B cell (primary cell): ENCODE results near the gene KCNG3. TPM values are rescaled to one million over a fixed set of nuclear protein-coding genes. Genes with fewer than 3 reads are reported as not detected.
"Not testable (repeated sequence)": the region's sequence is repeated elsewhere in the genome, so short reads cannot be mapped to it uniquely, and the experiment has no call there.

Experiments used
- ATAC-seq: fragments of 200-7000 bp; cut with Tn5 transposase; one replicate; pipeline ENCODE4 v1.10.0; 2021; ENCODE audit warnings: low read depth, mild to moderate bottlenecking, moderate number of reproducible peaks, moderate library complexity
- CTCF ChIA-PET: fragments of 350-600 bp; sonication (Branson Sonifier 250); formaldehyde crosslinking; loops from one replicate; lab custom pipeline; 2021; ENCODE audit warnings: antibody characterized with exemption, inconsistent platforms; lab: Charles Lee
- POLR2A ChIA-PET: fragments of 350-600 bp; sonication (Branson Sonifier 250); formaldehyde crosslinking; loops from one replicate; lab custom pipeline; 2021; ENCODE audit warnings: antibody characterized with exemption; lab: Charles Lee
- DNase-seq: peaks from one replicate; pipeline ENCODE4 v3.0.0; 2013
- H2AFZ ChIP-seq: 2 replicates; pipeline ENCODE4 v1.6.1; 2012; ENCODE audit warnings: mild to moderate bottlenecking, low read depth, low read length; ENCODE audit not compliant: insufficient read depth, poor library complexity, severe bottlenecking
- H3K27ac ChIP-seq, 2 donors: 1 replicate in 1 of 2; 2 replicates in 1 of 2; pipeline ENCODE4 v1.5.1; 2012 to 2013; ENCODE audit warnings: low read length in 2 of 2, mild to moderate bottlenecking in 2 of 2, moderate library complexity in 1 of 2
- H3K27me3 ChIP-seq, 4 experiments: fragments of 200-600 bp in 1 of 4; sonication (generic) in 1 of 4; replicated peaks in 1 of 4; 1 replicate in 2 of 4; 2 replicates in 2 of 4; pipeline versions ENCODE4 v1.6.1 to v1.7.0; 2013 to 2016; ENCODE audit warnings: low read length in 3 of 4, mild to moderate bottlenecking in 2 of 4, mixed read lengths in 1 of 4, moderate library complexity in 1 of 4; ENCODE audit not compliant: insufficient read depth in 4 of 4, control insufficient read depth in 3 of 4; ENCODE audit errors: control extremely low read depth in 1 of 4
- H3K36me3 ChIP-seq, 2 experiments: replicated peaks in 1 of 2; 1 replicate in 1 of 2; 2 replicates in 1 of 2; pipeline versions ENCODE4 v1.6.1 to v1.7.1; 2013; ENCODE audit warnings: low read length in 1 of 2; ENCODE audit not compliant: insufficient read depth in 2 of 2, control insufficient read depth in 1 of 2; ENCODE audit errors: control extremely low read depth in 1 of 2, extremely low read depth in 1 of 2
- H3K4me1 ChIP-seq, 2 donors: fragments of 200-600 bp in 1 of 2; sonication (generic) in 1 of 2; 1 replicate in 1 of 2; 2 replicates in 1 of 2; pipeline versions ENCODE4 v1.5.1 to v1.6.1; 2013 to 2017; ENCODE audit warnings: low read length in 2 of 2; ENCODE audit not compliant: control insufficient read depth in 2 of 2, insufficient read depth in 2 of 2
- H3K4me2 ChIP-seq: replicated peaks from 2 replicates; pipeline ENCODE3; 2012; ENCODE audit warnings: mild to moderate bottlenecking, low read depth, low read length; ENCODE audit not compliant: poor library complexity, severe bottlenecking
- H3K4me3 ChIP-seq, 5 experiments: fragments of 200-600 bp in 1 of 5; sonication (generic) in 1 of 5; 1 replicate in 3 of 5; 2 replicates in 2 of 5; pipeline versions ENCODE4 v1.5.1 to v1.7.0; 2011 to 2016; ENCODE audit warnings: low read length in 4 of 5, mild to moderate bottlenecking in 4 of 5, low read depth in 2 of 5, control low read depth in 1 of 5, moderate library complexity in 1 of 5; ENCODE audit not compliant: insufficient read depth in 1 of 5; ENCODE audit errors: control extremely low read depth in 1 of 5, extremely low read depth in 1 of 5
- H3K79me2 ChIP-seq: fragments of 200-600 bp; sonication (generic); one replicate; pipeline ENCODE4 v1.6.0; 2016; ENCODE audit warnings: low read length; ENCODE audit not compliant: control insufficient read depth, insufficient read depth
- H3K9ac ChIP-seq: fragments of 200-600 bp; sonication (generic); 2 replicates; pipeline ENCODE4 v1.6.1; 2017; ENCODE audit warnings: mild to moderate bottlenecking, low read length, moderate library complexity
- H3K9me3 ChIP-seq, 3 donors: one replicate each; pipeline versions ENCODE4 v1.6.1 to v1.7.1; 2013; ENCODE audit warnings: low read length in 2 of 3; ENCODE audit not compliant: control insufficient read depth in 2 of 3, insufficient read depth in 1 of 3; ENCODE audit errors: control extremely low read depth in 1 of 3
- H4K20me1 ChIP-seq: 2 replicates; pipeline ENCODE4 v1.6.0; 2012; ENCODE audit warnings: mild to moderate bottlenecking, low read length; ENCODE audit not compliant: insufficient read depth, control insufficient read depth, poor library complexity, severe bottlenecking
- H3K27ac Mint-ChIP-seq: one replicate; pipeline ENCODE4 v1.8.0; 2021; ENCODE audit warnings: mixed read lengths
- H3K27me3 Mint-ChIP-seq: one replicate; pipeline ENCODE4 v1.8.0; 2021; ENCODE audit warnings: mixed read lengths
- H3K4me1 Mint-ChIP-seq: one replicate; pipeline ENCODE4 v1.8.0; 2021; ENCODE audit warnings: mixed read lengths
- H3K4me3 Mint-ChIP-seq: one replicate; pipeline ENCODE4 v1.8.0; 2021; ENCODE audit warnings: mixed read lengths
- H3K9me3 Mint-ChIP-seq: one replicate; pipeline ENCODE4 v1.8.0; 2022; ENCODE audit warnings: mixed read lengths; ENCODE audit not compliant: insufficient read depth
- CTCF ChIP-seq: fragments of 200-600 bp; IDR thresholded peaks from one replicate; pipeline ENCODE4 v1.8.0; 2022; ENCODE audit warnings: antibody characterized with exemption, mild to moderate bottlenecking
- EZH2 ChIP-seq: IDR thresholded peaks from 2 replicates; pipeline ENCODE4 v1.6.1; 2012; ENCODE audit warnings: borderline replicate concordance, low read depth, mild to moderate bottlenecking, moderate library complexity, low read length; ENCODE audit not compliant: insufficient read depth, poor library complexity, severe bottlenecking
- WGBS: methylation state at CpG from one replicate; pipeline ENCODE4 v1.1.5; 2013; ENCODE audit warnings: missing lambda C conversion rate; ENCODE audit not compliant: insufficient coverage; 5-methylcytosine and 5-hydroxymethylcytosine counted together
- intact Hi-C: fragments of 100-400 bp; cut with micrococcal nuclease; formaldehyde crosslinking; loops from one replicate; pipeline ENCODE4 v1.10.0; 2022
- polyA plus RNA-seq: library from polyadenylated mRNA; depleted of rRNA; stranded (reverse); fragments of >200 nt; gene quantifications from 2 replicates; pipeline ENCODE4 v1.2.3, GENCODE V29; 2012
- total RNA-seq, 2 donors: library from RNA; stranded (reverse); fragments of 120-200 nt in 1 of 2; gene quantifications; 1 replicate in 1 of 2; 2 replicates in 1 of 2; pipeline versions ENCODE4 v1.2.3 to v1.2.4, GENCODE V29; 2013 to 2022

The KCNG3 gene
- total and polyA plus RNA-seq, 2 donors (not counting 1 experiment from before 2014, with no cell fraction given): not detected

GRCh38 chr2:42401773-42402172 is 92.0 kb downstream of the KCNG3 start:
- no peak overlapping the region for H3K9ac ChIP-seq
- ChIA-PET CTCF (no interaction called here), POLR2A (no interaction called here)
- peaks cover 15% of the 10 kb centered on the region for H3K27me3 Mint-ChIP-seq
- no peaks in the 10 kb centered on the region for H3K9me3 Mint-ChIP-seq
- H3K27ac Mint-ChIP-seq: no peak overlapping the region
- H4K20me1 ChIP-seq: no peaks in the 10 kb centered on the region
- WGBS: 93% methylated on average over 4 of the region's 6 CpGs
- ATAC-seq: no peak
- no peak overlapping the region for H3K4me3 Mint-ChIP-seq
- H3K27ac ChIP-seq: no peak overlapping the region
- H3K9me3 ChIP-seq: peaks cover 0 to 4% (median 0%) of the 10 kb centered on the region in 3 donors
- no peak for DNase-seq
- no peaks in the 10 kb centered on the region for H3K27me3 ChIP-seq
- H3K4me2 ChIP-seq: no peak overlapping the region
- intact Hi-C loops: no loop called here
- H3K4me1 ChIP-seq: no peaks in the 10 kb centered on the region
- no peaks in the 10 kb centered on the region for H3K4me1 Mint-ChIP-seq
- TF ChIP-seq EZH2 (no peak), CTCF (no peak)
- no peaks in the 10 kb centered on the region for H3K36me3 ChIP-seq
- H2AFZ ChIP-seq: no peak overlapping the region
- no peaks in the 10 kb centered on the region for H3K79me2 ChIP-seq
- H3K4me3 ChIP-seq: no peak overlapping the region

GRCh38 chr2:42398052-42398451 is 95.7 kb downstream of the KCNG3 start:
- H3K4me2 ChIP-seq, H3K27ac ChIP-seq, H4K20me1 ChIP-seq, H3K4me3 ChIP-seq, H3K9me3 Mint-ChIP-seq, intact Hi-C loops, ATAC-seq, H2AFZ ChIP-seq, H3K27me3 ChIP-seq, H3K4me3 Mint-ChIP-seq, POLR2A ChIA-PET, H3K9ac ChIP-seq, H3K4me1 ChIP-seq, H3K27ac Mint-ChIP-seq, H3K4me1 Mint-ChIP-seq, H3K9me3 ChIP-seq, H3K36me3 ChIP-seq, CTCF ChIA-PET, DNase-seq, H3K79me2 ChIP-seq: not testable (repeated sequence)
- H3K27me3 Mint-ChIP-seq: peaks cover 10% of the 10 kb centered on the region
- WGBS: no CpG with 5 or more reads among the region's 11 CpGs

GRCh38 chr2:42393320-42393719 is 100.5 kb downstream of the KCNG3 start:
- H3K9ac ChIP-seq, H3K36me3 ChIP-seq, H3K4me1 Mint-ChIP-seq, H2AFZ ChIP-seq, POLR2A ChIA-PET, H3K9me3 ChIP-seq, H3K27ac ChIP-seq, H3K27me3 ChIP-seq, H3K4me2 ChIP-seq, CTCF ChIA-PET, DNase-seq, H3K4me3 ChIP-seq, H4K20me1 ChIP-seq, H3K79me2 ChIP-seq, H3K9me3 Mint-ChIP-seq, H3K4me1 ChIP-seq, intact Hi-C loops, H3K27ac Mint-ChIP-seq, H3K4me3 Mint-ChIP-seq, H3K27me3 Mint-ChIP-seq, ATAC-seq: not testable (repeated sequence)
- WGBS: 100% methylated on average over 3 of the region's 3 CpGs
